Left lung (tissue), 10 donors: ENCODE results near the gene INKA2. TPM values are rescaled to one million over a fixed set of nuclear protein-coding genes. Genes with fewer than 3 reads are reported as not detected.

Experiments
- ATAC-seq: fragments of 200-7000 bp; cut with Tn5 transposase; one replicate; pipeline ENCODE4 v1.9.1; 2020; ENCODE audit warnings: moderate library complexity
- DNase-seq, 4 donors: peaks; one replicate each; pipeline ENCODE4 v3.0.0-alpha.2; 2013 to 2020
- H3K27ac ChIP-seq, 2 donors: fragments of 200-600 bp; sonication (generic) in 1 of 2; one replicate each; pipeline versions ENCODE4 v1.5.0 to v1.8.0; 2020 to 2021
- H3K27me3 ChIP-seq, 2 donors: fragments of 200-600 bp; sonication (generic) in 1 of 2; one replicate each; pipeline versions ENCODE4 v1.5.0 to v1.8.0; 2020 to 2021
- H3K36me3 ChIP-seq, 2 donors: fragments of 200-600 bp; sonication (generic) in 1 of 2; one replicate each; pipeline versions ENCODE4 v1.5.0 to v1.8.0; 2020 to 2021
- H3K4me1 ChIP-seq, 2 donors: fragments of 200-600 bp; one replicate each; pipeline ENCODE4 v1.8.0; 2021
- H3K4me3 ChIP-seq, 2 donors: fragments of 200-600 bp; sonication (generic) in 1 of 2; one replicate each; pipeline versions ENCODE4 v1.5.0 to v1.8.0; 2020 to 2021; ENCODE audit warnings: mild to moderate bottlenecking in 1 of 2
- H3K9me3 ChIP-seq, 2 donors: fragments of 200-600 bp; sonication (generic) in 1 of 2; one replicate each; pipeline versions ENCODE4 v1.5.0 to v1.8.0; 2020 to 2021
- intact Hi-C, 2 donors: fragments of 100-400 bp; cut with DNase I; formaldehyde crosslinking; loops; one replicate each; pipeline versions ENCODE4 v1.11.2 to v1.14.2; 2022
- polyA plus RNA-seq, 6 donors: library from polyadenylated mRNA; unstranded; fragments of 120-200 nt; gene quantifications; one replicate each; pipeline ENCODE4 v1.2.1, GENCODE V29; 2013; ENCODE audit not compliant: insufficient read length in 6 of 6
- total RNA-seq, 2 donors: library from RNA; stranded (reverse); fragmentation: NEBNext Ultra II Directional; extraction: Animal tissue kit (Norgen Biotek cat#: 25700); gene quantifications; one replicate each; pipeline ENCODE4 v1.2.1, GENCODE V29; 2021
- TF ChIP-seq, protein P1 (sequence below), 2 donors: fragments of 200-600 bp; sonication (generic) in 1 of 2; IDR thresholded peaks; one replicate each; pipeline versions ENCODE4 v1.5.0 to v1.8.0; 2021; ENCODE audit warnings: antibody characterized with exemption in 2 of 2
- donor health status: DM: no; HTN: yes; CAD: no.
- donor health status: DM: no; HTN: no; CAD: no.

Gene INKA2
- total and polyA plus RNA-seq, 8 donors: 3.4 to 13.8 (median 5.1) TPM

DNA sequence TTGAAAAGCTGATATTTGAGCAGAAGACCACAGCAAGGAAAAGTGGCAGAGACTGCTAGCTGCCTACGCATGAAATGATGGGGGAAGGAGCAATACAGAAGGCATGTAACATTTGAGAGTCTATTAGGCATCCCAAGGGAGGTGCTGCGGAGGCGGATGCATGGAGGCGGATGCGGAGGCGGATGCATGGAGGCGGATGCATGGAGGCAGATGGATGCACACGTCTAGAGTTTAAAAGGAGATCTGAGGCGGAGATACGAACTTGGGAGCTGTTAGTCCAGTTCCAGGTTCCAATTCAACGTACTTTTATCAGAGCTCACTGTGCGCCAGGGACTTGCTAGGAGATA lies 15.8 kb upstream of the INKA2 start:
- H3K9me3 ChIP-seq: no peaks in the 10 kb centered on the region
- peak overlapping the region; percentile 92 to 95 for H3K27ac ChIP-seq
- no peaks in the 10 kb centered on the region for H3K27me3 ChIP-seq
- intact Hi-C loops: loop anchor here in 1 of 2 donors (10.0 kb wide), 1 partner anchor 250 kb away; the partner anchor contains the start of genes ADORA3 and TMIGD3
- peaks cover 0 to 10% of the 10 kb centered on the region in 2 donors for H3K36me3 ChIP-seq
- peaks cover 12 to 28% of the 10 kb centered on the region in 2 donors for H3K4me1 ChIP-seq
- TF ChIP-seq, protein P1, sequence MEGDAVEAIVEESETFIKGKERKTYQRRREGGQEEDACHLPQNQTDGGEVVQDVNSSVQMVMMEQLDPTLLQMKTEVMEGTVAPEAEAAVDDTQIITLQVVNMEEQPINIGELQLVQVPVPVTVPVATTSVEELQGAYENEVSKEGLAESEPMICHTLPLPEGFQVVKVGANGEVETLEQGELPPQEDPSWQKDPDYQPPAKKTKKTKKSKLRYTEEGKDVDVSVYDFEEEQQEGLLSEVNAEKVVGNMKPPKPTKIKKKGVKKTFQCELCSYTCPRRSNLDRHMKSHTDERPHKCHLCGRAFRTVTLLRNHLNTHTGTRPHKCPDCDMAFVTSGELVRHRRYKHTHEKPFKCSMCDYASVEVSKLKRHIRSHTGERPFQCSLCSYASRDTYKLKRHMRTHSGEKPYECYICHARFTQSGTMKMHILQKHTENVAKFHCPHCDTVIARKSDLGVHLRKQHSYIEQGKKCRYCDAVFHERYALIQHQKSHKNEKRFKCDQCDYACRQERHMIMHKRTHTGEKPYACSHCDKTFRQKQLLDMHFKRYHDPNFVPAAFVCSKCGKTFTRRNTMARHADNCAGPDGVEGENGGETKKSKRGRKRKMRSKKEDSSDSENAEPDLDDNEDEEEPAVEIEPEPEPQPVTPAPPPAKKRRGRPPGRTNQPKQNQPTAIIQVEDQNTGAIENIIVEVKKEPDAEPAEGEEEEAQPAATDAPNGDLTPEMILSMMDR (IDR thresholded peaks at IDR 0.05): no peak
- DNase-seq (peak; percentile 44 to 76 (median 50)), ATAC-seq (peak; percentile 33)
- H3K4me3 ChIP-seq: peak overlapping the region; percentile 63 to 78

DNA sequence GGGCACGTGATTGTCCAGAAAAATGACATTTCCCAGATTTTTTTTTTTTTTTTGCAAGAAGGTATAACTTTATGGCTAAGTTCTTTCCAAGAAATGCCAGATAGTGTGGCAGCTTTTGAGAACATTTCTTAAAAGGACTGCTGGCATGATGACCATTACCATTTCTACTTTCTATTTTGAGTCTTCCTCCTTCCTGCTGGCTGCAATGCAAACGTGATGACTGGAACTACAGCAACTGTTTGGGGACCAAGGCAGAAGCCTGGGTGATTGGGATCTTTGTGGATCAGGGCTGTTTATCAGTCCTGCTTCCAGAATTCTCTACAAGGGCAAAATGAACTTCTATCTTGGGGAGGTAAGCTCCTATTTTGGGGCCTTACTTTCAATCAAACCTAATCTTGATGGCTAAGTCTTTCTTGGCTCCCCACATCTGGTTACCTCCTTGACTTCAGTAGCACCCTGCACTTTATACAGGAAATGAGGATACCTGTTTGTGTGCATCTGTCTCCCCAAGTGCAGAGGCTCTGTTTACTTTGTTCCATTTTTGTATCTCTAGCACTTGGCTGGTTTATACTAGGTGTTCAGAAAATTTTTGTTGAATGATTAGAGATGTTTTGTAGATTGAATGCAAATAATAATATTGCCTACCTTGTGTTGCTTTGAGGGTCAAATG lies 12.8 kb upstream of the INKA2 start:
- ATAC-seq: no peak
- intact Hi-C loops: loop anchor here in 1 of 2 donors (10.0 kb wide), 1 partner anchor 247 kb away; the partner anchor contains the start of genes ADORA3 and TMIGD3

GRCh38 chr1:111750856-111751255 lies 11.7 kb upstream of the INKA2 start:
- Histone ChIP-seq H3K4me3 (no peak overlapping the region), H3K36me3 (no peaks in the 10 kb centered on the region), H3K27ac (no peak overlapping the region), H3K9me3 (no peaks in the 10 kb centered on the region), H3K27me3 (no peaks in the 10 kb centered on the region), H3K4me1 (peaks cover 6 to 8% of the 10 kb centered on the region in 2 donors)
- ATAC-seq: no peak
- DNase-seq: no peak
- TF ChIP-seq, protein P1 (IDR thresholded peaks at IDR 0.05): no peak
- intact Hi-C loops: loop anchor here in 1 of 2 donors (10.0 kb wide), 1 partner anchor 246 kb away; the partner anchor contains the start of genes ADORA3 and TMIGD3

More for the DNA sequence above, 12.8 kb upstream of the INKA2 start:
- Histone ChIP-seq H3K4me3 (no peak overlapping the region), H3K27ac (no peak overlapping the region), H3K9me3 (no peaks in the 10 kb centered on the region), H3K27me3 (no peaks in the 10 kb centered on the region), H3K36me3 (no peaks in the 10 kb centered on the region), H3K4me1 (peaks cover 11 to 18% of the 10 kb centered on the region in 2 donors)
- TF ChIP-seq, protein P1 (IDR thresholded peaks at IDR 0.05): no peak
- DNase-seq: no peak

DNA sequence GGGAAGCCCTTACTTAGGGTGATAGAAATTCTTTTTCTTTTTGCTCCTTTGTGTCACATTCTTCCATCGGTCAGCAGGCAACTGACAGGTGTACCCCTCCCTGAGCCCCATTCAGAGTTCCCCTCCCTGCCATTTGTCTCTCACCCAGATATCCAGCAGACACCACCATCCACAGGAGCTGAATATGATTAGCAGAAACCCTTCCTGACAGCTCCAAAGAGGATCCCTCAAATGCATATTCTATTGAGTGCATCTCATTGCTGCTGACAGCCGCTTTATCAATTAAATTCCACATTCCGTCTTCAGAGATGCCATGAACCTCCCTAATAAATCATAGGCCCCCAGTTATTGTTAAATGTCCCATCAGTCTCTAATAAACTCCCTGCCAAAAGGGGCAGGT lies 10.4 kb upstream of the INKA2 start:
- Histone ChIP-seq H3K9me3 (no peaks in the 10 kb centered on the region), H3K36me3 (no peaks in the 10 kb centered on the region), H3K4me3 (no peak overlapping the region), H3K4me1 (peaks cover 3% of the 10 kb centered on the region in 2 donors), H3K27me3 (no peaks in the 10 kb centered on the region), H3K27ac (no peak overlapping the region)
- no peak for DNase-seq
- intact Hi-C loops: loop anchor here in 1 of 2 donors (10.0 kb wide), 1 partner anchor 245 kb away; the partner anchor contains the start of genes ADORA3 and TMIGD3
- ATAC-seq: no peak
- TF ChIP-seq, protein P1 (IDR thresholded peaks at IDR 0.05): no peak

DNA sequence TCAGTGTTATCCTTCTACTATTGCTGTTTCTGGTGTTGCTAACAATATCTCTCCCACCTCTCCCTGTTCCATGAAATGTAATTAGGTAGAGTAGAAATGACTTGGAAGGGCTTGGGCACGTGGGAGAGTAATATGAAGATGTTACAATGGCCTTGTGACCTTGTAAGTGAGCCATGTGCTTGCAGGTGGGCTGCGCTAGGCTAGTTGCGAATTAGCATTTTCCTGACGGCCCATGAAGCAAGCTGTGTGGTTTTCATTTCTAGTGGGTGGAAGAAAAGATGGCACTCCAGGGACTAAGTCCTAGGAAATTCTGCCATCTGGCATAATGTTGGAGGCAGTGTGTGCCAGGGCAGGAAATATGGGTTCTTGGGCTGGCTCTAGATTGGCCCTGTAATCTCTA lies 8.8 kb upstream of the INKA2 start:
- Histone ChIP-seq H3K27ac (no peak overlapping the region), H3K27me3 (no peaks in the 10 kb centered on the region), H3K4me1 (no peaks in the 10 kb centered on the region), H3K4me3 (no peak overlapping the region), H3K36me3 (no peaks in the 10 kb centered on the region), H3K9me3 (no peaks in the 10 kb centered on the region)
- intact Hi-C loops: no loop called here
- DNase-seq (no peak), ATAC-seq (no peak)
- TF ChIP-seq, protein P1 (IDR thresholded peaks at IDR 0.05): no peak
